SKM-1 (cell line): ENCODE results near the gene PAX7.

Source experiments
- DNase-seq: peaks from one replicate; lab custom pipeline; 2025; ENCODE audit not compliant: unreplicated experiment; lab: John Stamatoyannopoulos, UW

PAX7 gene

GRCh38 chr1:18618546-18619466 lies 11.8 kb upstream of the PAX7 start:
- DNase-seq: no peak

GRCh38 chr1:18619467-18619835 lies 11.2 kb upstream of the PAX7 start:
- DNase-seq: no peak

GRCh38 chr1:18628511-18628910 lies 2.1 kb upstream of the PAX7 start:
- DNase-seq: no peak

GRCh38 chr1:18629659-18630510 lies 761 bp upstream of the PAX7 start:
- no peak for DNase-seq

GRCh38 chr1:18631496-18632217 lies 1.0 kb downstream of the PAX7 start:
- no peak for DNase-seq

- DNase-seq: no peak
Observed at GRCh38 chr1:18632218-18632588, 1.6 kb downstream of the PAX7 start.

- no peak for DNase-seq
Observed at GRCh38 chr1:18632783-18633421, 2.3 kb downstream of the PAX7 start.

- no peak for DNase-seq
Observed at GRCh38 chr1:18633422-18634155, 2.9 kb downstream of the PAX7 start.

- DNase-seq: no peak
Observed at GRCh38 chr1:18634276-18634675, 3.6 kb downstream of the PAX7 start.

GRCh38 chr1:18635070-18635577 lies 4.5 kb downstream of the PAX7 start:
- no peak for DNase-seq

GRCh38 chr1:18635891-18636595 lies 5.4 kb downstream of the PAX7 start:
- DNase-seq: no peak

GRCh38 chr1:18636596-18637508 lies 6.2 kb downstream of the PAX7 start:
- DNase-seq: no peak

GRCh38 chr1:18637511-18637960 lies 6.9 kb downstream of the PAX7 start:
- no peak for DNase-seq

- no peak for DNase-seq
Observed at GRCh38 chr1:18637962-18638834, 7.6 kb downstream of the PAX7 start.

- no peak for DNase-seq
Observed at GRCh38 chr1:18638835-18639364, 8.3 kb downstream of the PAX7 start.

GRCh38 chr1:18639368-18640055 lies 8.9 kb downstream of the PAX7 start:
- no peak for DNase-seq
